Neural progenitor cell (in vitro differentiated cells): ENCODE data around the gene RFPL4AL1.

Experiments
- EZH2 ChIP-seq: fragments of 200-600 bp; sonication (generic); IDR thresholded peaks from 2 replicates; pipeline ENCODE4 v1.6.1; 2017; ENCODE audit warnings: antibody characterized with exemption, mild to moderate bottlenecking, moderate library complexity
- EZH2phosphoT487 ChIP-seq: fragments of 200-600 bp; sonication (generic); IDR thresholded peaks from 2 replicates; pipeline ENCODE4 v1.6.1; 2017; ENCODE audit warnings: antibody characterized with exemption
- TF ChIP-seq, protein P1 (sequence below): fragments of 200-600 bp; sonication (generic); IDR thresholded peaks from 2 replicates; pipeline ENCODE4 v1.5.1; 2017; ENCODE audit warnings: antibody characterized with exemption, mild to moderate bottlenecking

DNA sequence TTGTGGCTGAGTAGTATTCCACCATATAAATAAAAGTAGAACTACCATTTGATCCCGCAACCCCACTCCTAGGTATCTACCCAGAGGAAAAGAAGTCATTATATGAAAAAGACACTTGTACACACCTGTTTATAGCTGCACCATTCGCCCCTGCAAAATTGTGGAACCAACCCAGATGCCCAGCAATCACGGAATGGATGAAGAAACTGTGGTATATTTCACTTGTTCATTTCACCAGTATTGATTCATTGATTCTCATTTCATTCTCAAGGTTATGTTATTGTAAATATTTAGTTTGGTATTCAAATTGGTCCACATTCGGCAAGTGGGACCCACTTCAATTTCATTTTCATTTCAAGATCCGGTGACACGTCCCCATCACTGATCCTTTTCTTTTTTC, 18.2 kb upstream of the RFPL4AL1 start:
- TF ChIP-seq, protein P1, sequence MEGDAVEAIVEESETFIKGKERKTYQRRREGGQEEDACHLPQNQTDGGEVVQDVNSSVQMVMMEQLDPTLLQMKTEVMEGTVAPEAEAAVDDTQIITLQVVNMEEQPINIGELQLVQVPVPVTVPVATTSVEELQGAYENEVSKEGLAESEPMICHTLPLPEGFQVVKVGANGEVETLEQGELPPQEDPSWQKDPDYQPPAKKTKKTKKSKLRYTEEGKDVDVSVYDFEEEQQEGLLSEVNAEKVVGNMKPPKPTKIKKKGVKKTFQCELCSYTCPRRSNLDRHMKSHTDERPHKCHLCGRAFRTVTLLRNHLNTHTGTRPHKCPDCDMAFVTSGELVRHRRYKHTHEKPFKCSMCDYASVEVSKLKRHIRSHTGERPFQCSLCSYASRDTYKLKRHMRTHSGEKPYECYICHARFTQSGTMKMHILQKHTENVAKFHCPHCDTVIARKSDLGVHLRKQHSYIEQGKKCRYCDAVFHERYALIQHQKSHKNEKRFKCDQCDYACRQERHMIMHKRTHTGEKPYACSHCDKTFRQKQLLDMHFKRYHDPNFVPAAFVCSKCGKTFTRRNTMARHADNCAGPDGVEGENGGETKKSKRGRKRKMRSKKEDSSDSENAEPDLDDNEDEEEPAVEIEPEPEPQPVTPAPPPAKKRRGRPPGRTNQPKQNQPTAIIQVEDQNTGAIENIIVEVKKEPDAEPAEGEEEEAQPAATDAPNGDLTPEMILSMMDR, result no peak
- no peak for TF ChIP-seq EZH2phosphoT487
- TF ChIP-seq EZH2, result no peak
